ENCODE measurements around the gene ORAI2.
"Not testable (repeated sequence)": the region's sequence is repeated elsewhere in the genome, so short reads cannot be mapped to it uniquely, and the experiment has no call there.

ORAI2 gene

DNA sequence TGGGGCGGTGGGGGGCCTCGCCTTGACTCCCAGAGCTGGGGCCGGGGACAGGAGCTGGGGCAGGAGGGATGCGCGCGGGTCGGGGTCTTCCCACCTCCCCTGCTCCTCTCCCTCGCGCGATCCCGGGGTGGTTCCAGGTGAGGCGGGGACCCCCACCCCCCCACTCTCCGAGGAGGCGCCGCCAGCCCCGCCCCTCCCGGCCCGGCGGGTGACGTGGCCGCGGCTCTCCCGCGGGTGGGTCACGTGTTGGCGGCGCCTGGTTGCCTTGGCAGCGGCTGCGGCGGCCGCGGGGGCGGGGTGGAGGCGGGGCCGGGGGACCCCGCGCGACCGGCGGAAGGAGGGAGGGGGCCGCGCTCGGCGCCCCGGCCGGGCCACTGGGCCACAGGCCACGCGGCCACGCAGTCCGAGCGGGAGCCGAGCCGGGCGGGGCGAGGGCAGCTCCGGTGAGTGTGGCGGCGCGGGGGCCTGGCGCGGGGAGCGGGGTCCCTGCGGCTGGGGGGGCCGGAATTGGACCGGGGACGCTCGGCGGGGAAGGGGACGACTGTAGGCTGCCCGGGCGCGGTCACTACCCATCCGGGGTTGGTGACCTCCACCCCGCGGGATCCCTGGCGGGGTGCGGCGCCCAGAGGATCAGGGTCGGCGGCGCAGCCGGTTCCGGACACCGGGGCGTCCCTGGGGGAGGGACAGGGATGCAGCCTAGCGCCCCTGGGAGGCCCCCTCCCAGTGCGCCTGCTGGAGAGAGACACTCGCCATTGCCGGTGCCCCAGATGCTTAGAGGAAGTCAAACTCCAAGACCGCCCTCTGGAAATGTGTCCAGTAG lies at the start of gene ORAI2:
Gene ORAI2, plus strand, starts transcription at position 357 of the 820 bp plus-strand sequence. CDS start 5,382 bp downstream, outside the sequence.
- peak; percentile 80 for DNase-seq

DNA sequence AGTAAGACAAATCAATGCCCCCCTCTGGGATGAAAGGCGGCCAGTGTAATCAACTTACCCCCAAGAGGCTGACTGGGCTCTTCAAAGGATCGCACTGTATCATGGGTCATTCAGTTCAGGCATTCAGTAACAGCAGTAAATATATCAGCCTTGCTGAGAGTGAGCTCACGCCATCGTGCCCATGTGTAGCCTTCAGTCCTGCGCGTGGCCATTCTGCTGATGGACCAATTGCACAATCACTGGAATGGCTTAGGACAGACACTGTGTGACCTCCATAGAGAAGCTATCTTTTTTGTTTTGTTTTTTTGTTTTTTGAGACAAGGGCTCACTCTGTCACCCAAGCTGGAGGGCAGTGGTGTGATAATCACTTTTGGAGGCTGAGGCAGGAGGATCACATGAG lies 46.3 kb upstream of the ORAI2 start:
- no peak for DNase-seq

DNA sequence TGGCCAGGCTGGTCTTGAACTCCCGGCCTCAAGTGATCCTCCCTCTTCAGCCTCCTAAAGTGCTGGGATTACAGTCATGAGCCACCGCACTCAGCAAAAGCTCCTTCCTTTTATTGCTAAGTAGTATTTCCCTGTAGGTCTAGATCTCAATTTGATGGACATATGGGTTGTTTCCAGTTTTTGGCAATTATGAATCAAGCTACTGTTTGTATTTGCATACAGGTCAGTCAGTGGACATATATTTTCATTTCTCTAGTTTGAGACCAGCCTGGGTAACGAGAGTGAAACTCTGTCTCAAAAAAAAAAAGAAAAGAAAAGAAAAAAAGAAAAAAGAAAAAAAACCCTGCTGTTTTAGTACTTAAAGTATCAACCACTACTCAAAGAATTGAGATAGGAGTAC lies 43.6 kb upstream of the ORAI2 start:
- no peak for DNase-seq

DNA sequence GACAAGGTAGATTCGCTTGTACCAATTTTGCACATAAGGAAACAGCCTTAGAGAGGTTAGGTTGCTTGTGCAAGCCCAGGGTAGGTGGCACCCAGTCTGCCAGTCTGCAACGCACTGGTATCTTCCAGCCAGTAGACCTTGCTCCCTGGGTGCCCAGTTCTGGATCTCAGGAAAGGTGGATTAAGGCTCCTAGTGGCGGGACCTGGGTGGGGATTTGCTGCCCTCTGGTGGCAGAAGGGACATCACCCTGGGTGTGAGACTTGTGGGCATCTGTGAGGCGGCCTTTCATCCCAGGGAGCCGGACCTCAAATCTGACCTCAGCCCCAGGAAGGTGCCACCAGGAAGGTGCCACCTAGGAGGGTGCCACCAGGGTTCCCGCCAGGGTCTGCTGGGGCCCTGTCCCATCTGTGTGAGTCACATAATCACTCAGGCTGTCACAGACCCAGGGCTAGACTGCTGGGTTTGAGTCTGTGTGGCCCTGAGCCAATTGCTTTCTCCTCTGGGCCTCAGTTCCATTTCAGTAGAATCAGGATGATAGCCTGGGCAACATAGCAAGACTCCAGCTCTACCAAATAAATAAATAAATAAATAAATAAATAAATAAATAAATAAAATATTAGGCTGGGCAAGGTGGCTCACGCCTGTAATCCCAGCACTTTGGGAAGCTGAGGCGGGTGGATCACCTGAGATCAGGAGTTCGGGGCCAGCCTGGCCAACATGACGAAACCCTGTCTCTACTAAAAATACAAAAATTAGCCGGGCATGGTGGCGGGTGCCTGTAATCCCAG lies 42.5 kb upstream of the ORAI2 start:
- peak; percentile 33 for DNase-seq

DNA sequence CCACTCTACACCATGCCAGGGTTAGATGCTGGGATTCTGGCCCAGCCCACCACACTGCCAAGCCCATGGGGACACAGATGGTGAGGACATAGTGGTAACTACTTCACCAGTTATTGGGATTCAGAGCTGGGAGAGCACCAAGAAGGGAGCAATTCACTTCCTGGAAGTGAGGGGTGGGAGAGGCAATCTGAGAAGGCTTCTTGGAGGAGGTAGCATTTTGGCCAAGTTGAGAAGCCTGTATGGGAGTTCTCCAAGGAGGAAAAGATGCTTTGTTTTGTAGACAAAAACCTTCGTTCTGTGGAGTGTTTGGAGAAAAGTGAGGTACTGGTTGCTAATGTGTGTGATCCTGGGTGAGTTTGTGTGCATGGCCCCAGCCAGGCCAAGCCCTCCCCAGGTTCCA lies 41.0 kb upstream of the ORAI2 start:
- DNase-seq = no peak

- DNase-seq = no peak
These were observed 39.9 kb upstream of the ORAI2 start for GRCh38 chr7:102393467-102393866.

DNA sequence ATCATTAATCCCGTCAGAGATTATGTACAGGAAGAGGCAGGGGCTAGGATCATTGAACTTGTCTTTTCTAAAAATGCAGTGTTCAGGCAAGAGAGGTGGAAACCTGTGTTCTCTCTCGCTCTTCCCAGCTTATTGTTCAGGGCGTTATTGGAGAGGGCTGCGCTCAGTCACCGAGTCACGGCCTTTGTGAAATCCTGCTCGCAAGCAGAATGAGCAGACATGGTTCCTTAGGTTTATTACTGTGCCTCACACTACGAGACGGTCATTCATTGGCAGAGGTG lies 37.8 kb upstream of the ORAI2 start:
- no peak for DNase-seq

DNA sequence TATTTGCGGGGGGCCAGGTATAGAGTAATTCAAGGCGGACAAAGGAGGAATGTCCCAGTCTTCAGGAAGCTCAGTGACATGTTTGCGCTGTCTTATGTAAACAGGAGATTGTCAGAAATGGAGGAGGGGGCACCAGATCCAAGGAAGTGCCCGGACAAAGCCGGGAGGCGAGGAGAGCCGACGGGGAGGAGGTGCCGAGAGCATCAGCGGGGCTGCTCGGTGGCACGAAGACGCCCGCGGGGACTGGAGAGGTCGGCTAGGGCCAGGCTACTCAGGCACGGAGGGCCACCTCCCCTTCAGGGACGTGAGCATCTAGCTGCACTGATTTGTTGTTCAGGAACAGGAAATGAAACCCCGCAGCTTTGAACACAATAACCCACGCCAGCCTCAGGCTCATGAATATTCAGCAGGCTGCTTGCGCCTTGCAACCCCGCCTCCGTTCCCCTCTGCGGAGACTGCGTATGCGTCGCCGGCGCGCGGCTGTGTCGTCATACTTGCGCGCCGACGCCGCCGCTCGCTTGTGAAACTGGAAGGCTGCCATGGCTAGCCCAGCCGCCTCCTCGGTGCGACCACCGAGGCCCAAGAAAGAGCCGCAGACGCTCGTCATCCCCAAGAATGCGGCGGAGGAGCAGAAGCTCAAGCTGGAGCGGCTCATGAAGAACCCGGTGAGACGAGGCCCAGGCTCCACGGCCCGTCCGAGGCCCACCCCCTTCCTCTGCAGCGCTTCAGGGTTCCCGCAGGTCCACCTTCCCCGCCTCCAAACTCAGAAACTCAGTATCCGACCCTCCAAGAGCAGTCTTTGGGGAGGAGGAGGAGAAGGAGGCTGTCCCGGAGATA lies 37.3 kb upstream of the ORAI2 start, which contains the start of gene PRKRIP1:
Gene PRKRIP1, plus strand, starts transcription at position 491 of the 837 bp plus-strand sequence. Its CDS starts 49 bp downstream, at position 540.
- DNase-seq = peak; percentile 48

DNA sequence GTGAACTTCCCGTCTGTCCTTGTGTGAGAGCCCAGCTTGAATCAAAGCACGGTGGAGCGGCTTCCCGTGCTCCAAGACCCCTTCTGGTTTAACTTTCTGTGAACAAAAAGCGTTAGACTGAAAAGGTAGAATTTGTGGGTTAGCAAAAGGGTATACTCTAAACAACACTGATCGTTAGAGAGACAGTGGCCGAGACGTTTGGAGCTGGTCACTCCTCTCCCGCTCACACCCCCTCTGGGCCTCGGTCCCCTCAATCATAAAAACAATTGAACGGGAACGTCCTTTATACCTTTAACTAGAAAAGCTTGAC lies 36.7 kb upstream of the ORAI2 start:
- DNase-seq = no peak

DNA sequence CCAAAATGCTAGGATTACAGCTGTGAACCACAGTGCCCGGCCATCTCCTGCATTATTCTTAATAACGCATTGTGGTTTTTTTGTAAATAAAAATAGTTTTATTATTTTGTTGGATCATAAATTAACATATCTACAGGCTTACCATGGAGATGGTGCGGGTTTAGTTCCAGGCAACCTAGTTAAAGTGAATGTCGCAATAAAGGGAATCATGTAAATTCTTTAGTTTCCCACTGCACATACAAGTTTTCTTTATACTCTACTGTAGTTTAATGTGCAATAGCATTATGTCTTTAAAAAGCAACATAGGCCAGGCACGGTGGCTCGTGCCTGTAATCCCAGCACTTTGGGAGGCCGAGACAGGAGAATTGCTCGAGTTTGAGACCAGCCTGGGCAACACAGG lies 34.8 kb upstream of the ORAI2 start:
- DNase-seq = no peak

DNA sequence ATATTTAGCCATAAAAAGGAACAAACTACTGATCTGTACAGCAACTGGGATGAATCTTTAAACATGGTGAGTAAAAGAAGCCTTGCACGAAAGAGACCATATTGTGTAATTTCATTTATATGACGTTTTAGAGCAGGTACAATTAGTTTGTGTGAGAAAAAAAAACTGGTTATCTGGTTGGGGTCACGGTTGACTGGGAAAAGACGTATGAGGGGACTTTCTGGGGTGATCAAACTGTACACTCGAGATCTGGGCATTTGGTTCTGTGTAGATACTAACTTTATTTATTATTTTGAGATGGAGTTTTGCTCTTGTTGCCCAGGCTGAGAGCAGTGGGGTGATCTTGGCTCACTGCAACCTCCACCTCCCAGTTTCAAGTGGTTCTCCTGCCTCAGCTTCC lies 33.0 kb upstream of the ORAI2 start:
- DNase-seq = no peak

GRCh38 chr7:102403563-102403962 lies 29.8 kb upstream of the ORAI2 start:
- no peak for DNase-seq

GRCh38 chr7:102404005-102404861 lies 29.1 kb upstream of the ORAI2 start:
- DNase-seq = no peak

DNA sequence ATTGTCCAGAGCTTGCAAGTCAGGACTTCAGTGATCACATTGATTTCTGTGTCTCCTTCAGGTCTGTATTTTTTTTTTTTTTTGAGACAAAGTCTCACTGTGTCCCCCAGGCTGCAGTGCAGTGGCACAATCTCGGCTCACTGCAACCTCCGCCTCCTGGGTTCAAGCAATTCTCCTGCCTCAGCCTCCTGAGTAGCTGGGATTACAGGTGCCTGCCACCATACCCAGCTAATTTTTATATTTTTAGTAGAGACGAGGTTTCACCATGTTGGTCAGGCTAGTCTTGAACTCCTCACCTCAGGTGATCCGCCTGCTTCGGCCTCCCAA lies 28.6 kb upstream of the ORAI2 start:
- DNase-seq = not testable (repeated sequence)

GRCh38 chr7:102407910-102408309 lies 25.5 kb upstream of the ORAI2 start:
- DNase-seq = no peak

DNA sequence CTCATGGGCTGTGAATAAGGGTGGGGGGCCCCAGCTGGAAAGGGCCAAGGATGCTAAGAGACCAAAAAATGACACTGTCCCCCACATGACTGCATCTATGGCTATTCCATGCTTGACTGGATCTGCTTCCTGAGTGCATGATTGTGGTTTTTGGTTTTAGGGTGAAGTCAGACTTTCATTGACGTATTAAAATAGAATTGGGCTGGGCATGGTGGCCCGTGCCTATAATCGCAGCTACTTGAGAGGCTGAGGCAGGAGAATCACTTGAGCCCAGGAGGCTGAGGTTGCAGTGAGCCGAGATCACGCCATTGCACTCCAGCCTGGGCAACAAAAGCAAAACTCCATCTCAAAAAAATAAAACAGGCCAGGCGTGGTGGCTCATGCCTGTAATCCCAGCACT lies 24.8 kb upstream of the ORAI2 start:
- not testable (repeated sequence) for DNase-seq

GRCh38 chr7:102409340-102409739 lies 24.0 kb upstream of the ORAI2 start:
- DNase-seq = no peak

- DNase-seq = no peak
These were observed 23.3 kb upstream of the ORAI2 start for GRCh38 chr7:102410123-102410522.

DNA sequence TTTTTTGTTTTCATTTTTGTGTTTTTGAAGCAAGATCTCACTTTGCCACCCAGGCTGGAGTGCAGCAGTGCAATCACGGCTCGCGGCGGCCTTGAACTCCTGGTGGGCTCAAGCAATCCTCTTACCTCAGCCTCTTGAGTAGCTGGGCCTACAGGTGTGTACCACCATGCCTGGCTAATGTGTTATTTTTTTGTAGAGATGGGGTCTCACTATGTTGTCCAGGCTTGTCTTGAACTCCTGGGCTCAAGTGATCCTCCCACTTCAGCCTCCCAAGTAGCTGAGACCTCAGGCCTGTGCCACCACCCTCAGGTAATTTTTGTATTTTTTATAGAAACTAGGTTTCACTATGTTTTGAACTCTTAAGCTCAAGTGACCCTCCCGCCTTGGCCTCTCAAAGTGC lies 22.5 kb upstream of the ORAI2 start:
- no peak for DNase-seq

GRCh38 chr7:102412548-102412947 lies 20.8 kb upstream of the ORAI2 start:
- no peak for DNase-seq

GRCh38 chr7:102413091-102413490 lies 20.3 kb upstream of the ORAI2 start:
- DNase-seq = no peak

DNA sequence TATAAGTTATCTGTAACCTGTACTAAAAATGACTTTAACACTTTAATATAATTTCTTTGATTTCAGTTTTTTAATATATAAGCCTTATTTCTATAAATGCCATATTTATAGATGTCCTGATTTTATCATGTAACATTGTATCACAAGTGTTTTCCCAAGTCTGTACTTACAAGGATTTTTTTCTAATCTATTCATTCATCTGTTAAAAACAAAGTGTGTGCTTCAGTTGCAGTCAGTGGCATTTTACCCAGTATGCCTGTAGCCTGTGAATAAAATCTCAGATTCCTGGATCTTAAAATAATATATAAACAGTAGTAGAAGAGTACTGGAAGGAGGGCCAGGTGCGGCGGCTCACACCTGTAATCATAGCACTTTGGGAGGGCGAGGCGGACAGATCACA lies 19.8 kb upstream of the ORAI2 start:
- DNase-seq = no peak
